ENCODE results near the gene FGFR4.
A peak's percentile ranks its signal among the peaks of the same experiment; 100 is the strongest.

Gene FGFR4

DNA sequence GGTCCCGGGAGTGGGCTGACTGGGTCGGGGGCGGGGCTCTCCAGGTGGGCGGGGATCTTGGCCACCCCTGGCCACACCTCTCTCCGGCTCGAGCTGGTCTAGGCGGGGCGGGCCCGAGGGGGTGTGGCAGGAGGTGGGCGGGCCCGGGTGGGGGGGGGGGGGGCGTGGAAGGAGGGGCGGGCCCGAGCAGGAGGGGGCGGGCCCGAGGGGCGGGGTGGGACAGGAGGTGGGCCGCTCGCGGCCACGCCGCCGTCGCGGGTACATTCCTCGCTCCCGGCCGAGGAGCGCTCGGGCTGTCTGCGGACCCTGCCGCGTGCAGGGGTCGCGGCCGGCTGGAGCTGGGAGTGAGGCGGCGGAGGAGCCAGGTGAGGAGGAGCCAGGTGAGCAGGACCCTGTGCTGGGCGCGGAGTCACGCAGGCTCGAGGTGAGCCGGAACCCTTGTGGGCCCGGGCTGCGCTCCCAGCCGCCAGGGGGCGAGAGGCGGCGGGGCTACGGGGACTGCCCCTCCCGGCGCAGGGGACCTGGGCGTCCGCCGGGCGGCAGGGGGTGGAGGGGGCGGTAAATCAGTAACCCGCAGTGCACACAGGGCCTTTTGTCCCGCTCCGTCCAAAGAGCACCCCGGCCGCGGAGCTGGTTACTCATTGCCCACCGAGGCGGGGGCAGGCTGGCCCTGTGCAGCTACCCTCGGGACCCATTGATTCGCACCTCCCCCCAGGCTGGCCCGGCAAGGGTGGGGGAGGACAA lies at the start of gene FGFR4:
Gene FGFR4 (plus strand): TSS at position 262 of the 744 bp plus-strand sequence. CDS start 2,688 bp downstream, outside the sequence.
- no peak for DNase-seq (ENCODE audit: low read depth)
- peak within 1 kb of the TSS; percentile 29 for H3K4me3 ChIP-seq (ENCODE audit: low read length)
- TF ChIP-seq, protein P1, sequence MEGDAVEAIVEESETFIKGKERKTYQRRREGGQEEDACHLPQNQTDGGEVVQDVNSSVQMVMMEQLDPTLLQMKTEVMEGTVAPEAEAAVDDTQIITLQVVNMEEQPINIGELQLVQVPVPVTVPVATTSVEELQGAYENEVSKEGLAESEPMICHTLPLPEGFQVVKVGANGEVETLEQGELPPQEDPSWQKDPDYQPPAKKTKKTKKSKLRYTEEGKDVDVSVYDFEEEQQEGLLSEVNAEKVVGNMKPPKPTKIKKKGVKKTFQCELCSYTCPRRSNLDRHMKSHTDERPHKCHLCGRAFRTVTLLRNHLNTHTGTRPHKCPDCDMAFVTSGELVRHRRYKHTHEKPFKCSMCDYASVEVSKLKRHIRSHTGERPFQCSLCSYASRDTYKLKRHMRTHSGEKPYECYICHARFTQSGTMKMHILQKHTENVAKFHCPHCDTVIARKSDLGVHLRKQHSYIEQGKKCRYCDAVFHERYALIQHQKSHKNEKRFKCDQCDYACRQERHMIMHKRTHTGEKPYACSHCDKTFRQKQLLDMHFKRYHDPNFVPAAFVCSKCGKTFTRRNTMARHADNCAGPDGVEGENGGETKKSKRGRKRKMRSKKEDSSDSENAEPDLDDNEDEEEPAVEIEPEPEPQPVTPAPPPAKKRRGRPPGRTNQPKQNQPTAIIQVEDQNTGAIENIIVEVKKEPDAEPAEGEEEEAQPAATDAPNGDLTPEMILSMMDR (conservative IDR thresholded peaks at IDR 0.05; ENCODE audit: low read depth, low read length) = peak; percentile 48

DNA sequence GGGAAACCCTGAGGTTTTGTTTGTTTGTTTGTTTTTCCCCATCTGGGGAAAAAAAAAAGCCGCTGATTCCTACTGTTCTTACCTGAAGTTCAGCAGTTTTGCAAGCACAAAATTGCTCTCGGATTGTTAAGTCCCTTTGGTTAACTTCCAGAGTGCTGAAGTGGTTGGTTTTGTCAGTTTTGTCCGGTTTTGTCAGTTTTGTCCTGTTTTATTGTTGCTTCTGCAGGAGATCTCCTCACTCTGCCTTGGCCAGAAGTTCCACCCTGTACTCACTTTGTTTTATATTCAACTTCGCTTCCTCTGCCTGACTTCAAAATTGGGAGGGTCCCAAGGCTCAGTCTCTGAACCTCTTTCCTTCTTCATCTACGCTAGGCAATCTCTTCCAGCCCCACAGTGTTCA lies 49.8 kb upstream of the FGFR4 start:
- DNase-seq (ENCODE audit: low read depth) = no peak
- TF ChIP-seq, protein P1 (conservative IDR thresholded peaks at IDR 0.05; ENCODE audit: low read depth, low read length) = no peak
- H3K4me3 ChIP-seq (ENCODE audit: low read length) = no peak overlapping the region

DNA sequence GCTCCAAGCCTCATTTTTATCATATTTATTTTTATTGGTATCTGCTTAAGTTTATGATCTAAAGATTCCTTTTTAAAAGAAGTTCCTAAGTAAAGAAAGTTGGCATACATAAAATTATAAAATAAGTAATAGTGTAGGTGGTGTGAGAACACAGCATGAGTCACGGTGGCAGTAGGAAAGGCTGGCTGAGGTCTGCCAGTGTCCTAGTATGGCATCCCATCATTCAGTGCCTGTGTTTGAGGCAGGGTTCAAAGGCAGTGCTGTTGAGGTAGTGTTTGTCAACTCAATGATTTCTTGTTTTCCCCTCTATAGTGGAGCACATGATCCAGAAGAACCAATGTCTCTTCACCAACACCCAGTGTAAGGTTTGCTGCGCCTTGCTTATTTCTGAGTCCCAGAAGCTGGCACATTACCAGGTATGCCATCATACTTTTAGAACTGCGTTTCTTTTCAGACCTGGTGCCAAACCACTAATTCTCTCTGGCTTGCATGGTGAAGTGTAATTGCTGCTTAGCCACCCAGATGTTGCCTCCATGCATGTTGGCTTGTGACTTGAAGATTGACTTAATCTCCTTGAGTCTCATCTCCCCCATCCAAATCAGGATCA lies 45.8 kb upstream of the FGFR4 start:
- H3K4me3 ChIP-seq (ENCODE audit: low read length) = no peak overlapping the region
- DNase-seq (ENCODE audit: low read depth) = peak; percentile 69
- TF ChIP-seq, protein P1 (conservative IDR thresholded peaks at IDR 0.05; ENCODE audit: low read depth, low read length) = no peak

DNA sequence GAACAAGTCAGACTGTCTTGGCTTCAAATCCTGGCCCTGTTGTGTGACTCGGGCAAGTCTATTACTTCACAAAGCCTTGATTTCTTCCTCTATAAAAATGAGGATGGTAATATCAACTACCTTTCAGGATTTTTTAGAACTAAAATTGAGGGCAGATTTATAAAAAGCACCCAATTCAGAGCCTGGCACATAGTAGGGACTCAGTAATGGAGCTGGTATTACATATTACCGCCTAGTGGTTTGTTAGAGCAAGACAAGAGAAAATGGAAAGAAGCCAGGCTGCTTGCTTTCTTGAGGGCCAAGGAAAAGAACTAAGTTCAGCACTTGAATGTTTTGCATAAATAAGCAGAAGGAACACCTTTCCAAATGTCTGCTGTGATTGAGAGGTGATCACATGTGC lies 44.8 kb upstream of the FGFR4 start:
- TF ChIP-seq, protein P1 (conservative IDR thresholded peaks at IDR 0.05; ENCODE audit: low read depth, low read length) = no peak
- no peak for DNase-seq (ENCODE audit: low read depth)
- H3K4me3 ChIP-seq (ENCODE audit: low read length) = no peak overlapping the region

DNA sequence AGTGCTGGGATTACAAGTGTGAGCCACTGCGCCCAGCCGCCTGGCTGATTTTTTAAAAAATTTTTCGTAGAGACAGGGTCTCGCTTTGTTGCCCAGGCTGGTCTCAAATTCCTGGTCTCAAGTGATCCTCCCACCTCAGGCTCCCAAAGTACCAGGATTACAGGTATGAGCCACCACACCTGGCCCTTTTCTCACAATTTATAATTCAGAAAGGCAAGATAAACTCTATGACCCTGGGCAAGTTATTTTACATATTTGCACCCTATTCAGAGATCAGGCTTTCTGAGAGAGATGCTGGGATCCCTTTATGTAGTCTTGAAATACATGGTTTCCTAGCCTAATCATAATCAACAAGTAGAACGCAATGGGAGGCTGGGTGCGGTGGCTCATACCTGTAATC lies 43.6 kb upstream of the FGFR4 start:
- TF ChIP-seq, protein P1 (conservative IDR thresholded peaks at IDR 0.05; ENCODE audit: low read depth, low read length) = no peak
- DNase-seq (ENCODE audit: low read depth) = no peak
- no peak overlapping the region for H3K4me3 ChIP-seq (ENCODE audit: low read length)

DNA sequence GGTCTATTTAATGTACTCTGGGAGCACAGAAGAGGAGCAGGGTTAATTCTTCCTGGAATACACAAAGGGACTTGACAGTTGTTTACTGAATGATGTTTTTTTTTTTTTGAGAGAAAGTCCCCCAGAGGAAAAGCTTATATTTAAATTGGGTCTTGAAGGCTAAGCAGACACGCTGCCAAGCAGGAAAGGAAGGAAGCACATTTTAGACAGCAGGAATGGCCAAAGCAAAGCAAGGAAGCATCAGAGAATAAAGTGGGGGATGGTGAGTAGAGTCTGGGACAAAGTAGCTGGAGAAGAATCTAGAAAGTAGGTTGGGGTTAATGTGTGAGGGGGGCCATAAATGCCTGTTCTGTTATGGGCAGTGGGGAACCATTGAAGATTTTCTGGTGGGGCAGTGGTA lies 42.8 kb upstream of the FGFR4 start:
- TF ChIP-seq, protein P1 (conservative IDR thresholded peaks at IDR 0.05; ENCODE audit: low read depth, low read length) = no peak
- no peak for DNase-seq (ENCODE audit: low read depth)
- no peak overlapping the region for H3K4me3 ChIP-seq (ENCODE audit: low read length)

DNA sequence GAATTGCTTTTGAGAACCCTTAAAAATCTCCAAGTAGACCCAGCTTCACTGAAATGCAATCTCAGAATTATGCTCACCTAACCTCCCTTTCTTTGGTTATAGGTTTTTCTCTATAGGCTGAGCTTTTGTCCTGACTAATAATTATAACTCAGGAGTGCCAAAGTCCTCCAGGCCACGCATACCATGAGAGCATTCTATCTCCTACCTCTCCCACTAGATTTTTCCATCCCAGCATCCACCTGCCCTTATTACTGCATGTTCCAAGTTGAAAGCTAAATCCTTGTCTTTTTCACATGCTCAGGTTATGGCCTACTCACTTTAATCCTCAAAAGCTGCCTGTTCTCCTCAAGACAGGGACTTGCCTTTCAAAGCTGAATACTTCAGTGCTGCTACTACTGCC lies 42.1 kb upstream of the FGFR4 start:
- TF ChIP-seq, protein P1 (conservative IDR thresholded peaks at IDR 0.05; ENCODE audit: low read depth, low read length) = no peak
- no peak for DNase-seq (ENCODE audit: low read depth)
- H3K4me3 ChIP-seq (ENCODE audit: low read length) = no peak overlapping the region
